ENCODE results near the gene INO80.

INO80 gene

DNA sequence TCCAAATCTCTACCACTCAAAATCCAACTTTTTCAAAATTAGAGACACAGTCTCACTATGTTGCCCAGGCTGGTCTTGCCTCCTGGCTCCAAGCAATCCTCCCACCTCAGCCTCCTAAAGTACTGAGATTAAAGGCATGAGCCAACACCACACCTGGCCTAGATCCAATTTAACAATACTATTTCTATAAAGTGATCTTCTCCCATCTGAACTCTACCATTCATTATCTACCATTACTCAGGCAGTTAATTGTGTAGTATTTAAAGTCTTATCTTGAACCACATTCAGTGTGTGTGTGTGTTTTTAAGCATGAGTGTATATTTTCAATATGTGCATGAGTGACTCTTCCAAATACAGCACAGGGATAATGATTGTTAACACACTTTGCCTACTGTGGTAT is 77.0 kb downstream of the INO80 start:
- no peaks in the 10 kb centered on the region for H3K9me3 ChIP-seq (ENCODE audit: low read length)
- peaks cover 19% of the 10 kb centered on the region for H3K36me3 ChIP-seq (ENCODE audit: insufficient read depth, low read length)
- no peak overlapping the region for H3K4me3 ChIP-seq (ENCODE audit: low read depth in 1 of 2, low read length in 2 of 2)
- H3K9ac ChIP-seq (ENCODE audit: low read length): no peak overlapping the region
- H3K27ac ChIP-seq (ENCODE audit: low read depth, low read length): no peak overlapping the region
- no peaks in the 10 kb centered on the region for H3K27me3 ChIP-seq (ENCODE audit: control insufficient read depth in 1 of 2, insufficient read depth in 2 of 2, low read length in 2 of 2)
- no peaks in the 10 kb centered on the region for H3K4me1 ChIP-seq (ENCODE audit: insufficient read depth, low read length)

DNA sequence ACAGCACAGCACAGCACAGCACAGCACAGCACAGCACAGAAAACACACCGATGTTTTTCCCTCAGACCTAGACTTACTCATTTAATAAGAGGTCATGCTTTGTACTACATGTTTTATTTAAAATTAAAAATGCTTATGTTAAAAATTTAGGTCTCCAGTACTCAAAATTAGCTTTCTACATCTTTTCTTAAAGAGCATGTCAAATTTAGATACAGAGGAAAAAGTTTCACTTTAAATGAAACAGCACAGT is 84.1 kb downstream of the INO80 start:
- Histone ChIP-seq H3K9ac (ENCODE audit: low read length) (no peak overlapping the region), H3K36me3 (ENCODE audit: insufficient read depth, low read length) (peaks cover 12% of the 10 kb centered on the region), H3K27ac (ENCODE audit: low read depth, low read length) (no peak overlapping the region), H3K27me3 (ENCODE audit: control insufficient read depth in 1 of 2, insufficient read depth in 2 of 2, low read length in 2 of 2) (no peaks in the 10 kb centered on the region), H3K4me1 (ENCODE audit: insufficient read depth, low read length) (no peaks in the 10 kb centered on the region), H3K4me3 (ENCODE audit: low read depth in 1 of 2, low read length in 2 of 2) (no peak overlapping the region), H3K9me3 (ENCODE audit: low read length) (no peaks in the 10 kb centered on the region)

DNA sequence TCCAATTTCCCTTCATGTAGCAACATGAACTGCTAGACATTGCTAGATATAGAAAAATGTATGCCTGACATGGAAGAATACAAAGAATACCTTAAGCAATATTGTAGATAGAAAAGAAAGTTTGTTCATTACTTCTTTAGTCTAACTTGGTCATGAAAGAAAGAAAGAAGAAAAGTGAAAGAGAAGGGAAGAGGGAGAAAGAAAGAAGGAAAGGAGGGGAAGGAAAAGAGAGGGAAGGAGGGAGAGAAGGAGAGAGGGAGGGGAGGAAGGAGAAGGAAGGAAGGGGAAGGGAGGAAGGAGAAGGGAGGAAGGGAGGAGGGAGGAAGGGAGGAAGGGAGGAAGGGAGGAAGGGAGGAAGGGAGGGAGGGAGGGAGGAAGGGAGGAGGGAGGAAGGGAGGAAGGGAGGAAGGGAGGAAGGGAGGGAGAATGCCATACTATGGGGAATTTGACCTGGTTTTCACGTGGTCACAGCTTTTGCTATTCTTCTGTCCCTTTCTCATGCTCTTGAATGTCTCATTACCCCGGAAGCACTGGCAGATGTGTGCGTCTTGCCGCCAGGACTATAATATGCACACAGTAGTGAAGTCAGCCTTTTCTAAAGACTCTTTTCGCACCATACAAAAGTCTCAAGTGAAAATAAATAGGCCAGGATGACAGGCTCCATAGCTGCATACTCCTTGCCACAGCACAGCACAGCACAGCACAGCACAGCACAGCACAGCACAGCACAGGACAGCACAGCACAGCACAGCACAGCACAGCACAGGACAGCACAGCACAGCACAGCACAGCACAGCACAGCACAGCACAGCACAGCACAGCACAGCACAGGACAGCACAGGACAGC is 84.6 kb downstream of the INO80 start:
- Histone ChIP-seq H3K9me3 (ENCODE audit: low read length) (no peaks in the 10 kb centered on the region), H3K27me3 (ENCODE audit: control insufficient read depth in 1 of 2, insufficient read depth in 2 of 2, low read length in 2 of 2) (no peaks in the 10 kb centered on the region), H3K4me1 (ENCODE audit: insufficient read depth, low read length) (no peaks in the 10 kb centered on the region), H3K4me3 (ENCODE audit: low read depth in 1 of 2, low read length in 2 of 2) (no peak overlapping the region), H3K27ac (ENCODE audit: low read depth, low read length) (no peak overlapping the region), H3K36me3 (ENCODE audit: insufficient read depth, low read length) (peaks cover 13% of the 10 kb centered on the region), H3K9ac (ENCODE audit: low read length) (no peak overlapping the region)

DNA sequence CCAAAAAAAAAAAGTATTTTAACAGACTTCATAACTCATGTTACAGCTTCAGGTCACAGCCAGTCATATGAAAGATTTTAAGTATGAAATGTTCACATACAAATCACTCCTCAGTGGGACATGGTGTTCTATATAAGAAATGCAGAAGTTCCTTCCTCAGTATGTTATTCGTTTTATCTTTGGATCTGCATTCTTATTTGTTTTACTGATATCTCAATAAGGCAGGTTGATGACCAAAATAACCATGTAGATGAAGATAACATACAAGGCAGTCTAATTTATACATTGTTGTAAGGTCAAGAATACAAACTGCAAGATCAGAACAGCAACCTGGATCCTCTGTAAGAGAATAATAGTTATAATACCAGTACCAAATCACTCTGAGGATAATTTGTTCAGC is 87.2 kb downstream of the INO80 start:
- no peak overlapping the region for H3K9ac ChIP-seq (ENCODE audit: low read length)

DNA sequence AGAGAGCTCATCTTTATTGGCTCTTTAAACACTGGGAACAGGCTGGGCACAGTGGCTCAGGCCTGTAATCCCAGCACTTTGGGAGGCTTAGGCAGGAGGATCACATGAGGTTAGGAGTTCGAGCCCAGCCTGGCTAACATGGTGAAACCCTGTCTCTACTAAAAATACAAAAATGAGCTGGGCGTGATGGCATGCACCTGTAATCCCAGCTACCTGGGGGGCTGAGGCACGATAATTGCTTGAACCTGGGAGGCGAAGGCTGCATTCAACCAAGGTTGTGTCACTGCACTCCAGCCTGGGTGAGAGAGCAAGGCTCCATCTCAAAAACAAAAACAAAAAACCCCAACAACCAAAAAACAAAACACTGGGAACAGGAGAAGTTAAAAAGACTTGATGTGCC is 90.7 kb downstream of the INO80 start:
- H3K9ac ChIP-seq (ENCODE audit: low read length): no peak overlapping the region
- H3K4me3 ChIP-seq (ENCODE audit: low read depth in 1 of 2, low read length in 2 of 2): no peak overlapping the region
- no peaks in the 10 kb centered on the region for H3K27me3 ChIP-seq (ENCODE audit: control insufficient read depth in 1 of 2, insufficient read depth in 2 of 2, low read length in 2 of 2)
- no peak overlapping the region for H3K27ac ChIP-seq (ENCODE audit: low read depth, low read length)
- no peaks in the 10 kb centered on the region for H3K9me3 ChIP-seq (ENCODE audit: low read length)
- H3K4me1 ChIP-seq (ENCODE audit: insufficient read depth, low read length): peaks cover 14% of the 10 kb centered on the region
- peaks cover 26% of the 10 kb centered on the region for H3K36me3 ChIP-seq (ENCODE audit: insufficient read depth, low read length)

More for the DNA sequence above, 87.2 kb downstream of the INO80 start:
- no peak overlapping the region for H3K27ac ChIP-seq (ENCODE audit: low read depth, low read length)
- peaks cover 22% of the 10 kb centered on the region for H3K36me3 ChIP-seq (ENCODE audit: insufficient read depth, low read length)
- no peaks in the 10 kb centered on the region for H3K27me3 ChIP-seq (ENCODE audit: control insufficient read depth in 1 of 2, insufficient read depth in 2 of 2, low read length in 2 of 2)
- H3K4me3 ChIP-seq (ENCODE audit: low read depth in 1 of 2, low read length in 2 of 2): no peak overlapping the region
- no peaks in the 10 kb centered on the region for H3K9me3 ChIP-seq (ENCODE audit: low read length)
- H3K4me1 ChIP-seq (ENCODE audit: insufficient read depth, low read length): peaks cover 13% of the 10 kb centered on the region

DNA sequence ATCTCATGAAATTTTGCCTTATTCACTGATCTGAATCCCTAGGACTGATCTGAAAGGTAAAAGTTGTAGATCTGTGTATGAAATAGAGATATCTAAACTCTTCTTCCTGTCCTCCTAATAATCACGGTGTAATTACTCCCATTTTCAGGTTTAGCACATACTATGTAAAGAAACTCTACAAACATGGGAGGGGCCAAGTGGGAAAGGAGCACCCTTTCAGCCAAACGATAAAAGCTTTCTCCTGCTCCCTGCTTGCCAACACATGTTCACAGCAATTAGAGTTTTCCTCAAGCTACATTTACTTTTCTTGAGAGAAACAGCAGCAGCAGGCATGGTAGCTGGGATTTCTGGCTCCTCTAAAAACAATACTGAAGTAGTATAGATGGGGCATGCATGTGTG is 91.2 kb downstream of the INO80 start:
- H3K27me3 ChIP-seq (ENCODE audit: control insufficient read depth in 1 of 2, insufficient read depth in 2 of 2, low read length in 2 of 2): no peaks in the 10 kb centered on the region
- H3K36me3 ChIP-seq (ENCODE audit: insufficient read depth, low read length): peaks cover 25% of the 10 kb centered on the region
- H3K4me1 ChIP-seq (ENCODE audit: insufficient read depth, low read length): peaks cover 14% of the 10 kb centered on the region
- peak overlapping the region; percentile 25 for H3K27ac ChIP-seq (ENCODE audit: low read depth, low read length)
- H3K9me3 ChIP-seq (ENCODE audit: low read length): no peaks in the 10 kb centered on the region
- H3K4me3 ChIP-seq (ENCODE audit: low read depth in 1 of 2, low read length in 2 of 2): no peak overlapping the region
- peak overlapping the region; percentile 13 for H3K9ac ChIP-seq (ENCODE audit: low read length)

DNA sequence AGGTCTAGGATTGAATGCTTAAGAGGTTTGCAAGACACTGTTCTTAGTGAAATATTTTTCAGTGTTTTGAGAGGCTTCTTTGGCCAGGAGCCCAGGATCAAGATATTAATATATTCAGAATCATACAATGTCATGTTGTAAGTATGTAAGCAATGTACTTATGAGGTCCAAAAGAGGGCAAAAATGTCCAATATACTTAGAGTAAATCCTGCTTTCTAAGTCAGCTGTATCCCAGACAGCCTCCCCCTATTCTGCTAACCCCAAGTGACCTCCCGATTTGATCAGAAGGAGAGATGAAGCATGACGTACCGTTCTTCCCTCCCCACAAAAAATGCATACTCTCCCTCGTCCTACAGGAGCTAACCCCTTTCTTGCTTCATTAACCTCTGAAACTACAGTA is 91.9 kb downstream of the INO80 start:
- Histone ChIP-seq H3K36me3 (ENCODE audit: insufficient read depth, low read length) (peaks cover 24% of the 10 kb centered on the region), H3K27ac (ENCODE audit: low read depth, low read length) (peak overlapping the region; percentile 25), H3K9me3 (ENCODE audit: low read length) (no peaks in the 10 kb centered on the region), H3K4me1 (ENCODE audit: insufficient read depth, low read length) (peaks cover 14% of the 10 kb centered on the region), H3K27me3 (ENCODE audit: control insufficient read depth in 1 of 2, insufficient read depth in 2 of 2, low read length in 2 of 2) (no peaks in the 10 kb centered on the region), H3K4me3 (ENCODE audit: low read depth in 1 of 2, low read length in 2 of 2) (no peak overlapping the region), H3K9ac (ENCODE audit: low read length) (peak overlapping the region; percentile 13)

DNA sequence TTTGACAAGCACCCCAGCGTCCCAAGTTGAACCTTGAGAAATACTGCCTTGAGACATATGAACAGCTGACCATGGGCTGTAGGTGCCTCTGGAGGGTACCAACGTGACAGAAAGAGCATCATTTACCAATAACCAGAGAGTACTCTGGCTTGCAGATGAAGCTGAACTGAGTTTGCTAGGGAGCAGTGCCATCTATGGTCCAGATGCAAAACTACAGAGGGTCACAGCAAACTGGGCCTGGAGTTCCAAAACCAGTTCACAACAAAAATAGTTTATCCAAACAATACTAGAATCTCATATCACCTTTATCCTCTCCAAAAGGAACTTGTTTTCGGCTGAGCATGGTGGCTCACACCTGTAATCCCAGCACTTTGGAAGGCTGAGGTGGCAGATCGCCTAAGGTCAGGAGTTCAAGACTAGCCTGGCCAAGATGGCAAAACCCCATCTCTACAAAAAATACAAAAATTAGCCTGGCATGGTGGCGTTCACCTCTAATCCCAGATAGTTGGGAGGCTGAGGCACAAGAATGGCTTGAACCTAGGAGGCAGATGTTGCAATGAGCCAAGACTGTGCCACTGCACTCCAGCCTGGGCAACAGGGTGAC is 93.5 kb downstream of the INO80 start:
- peaks cover 29% of the 10 kb centered on the region for H3K36me3 ChIP-seq (ENCODE audit: insufficient read depth, low read length)
- H3K27me3 ChIP-seq (ENCODE audit: control insufficient read depth in 1 of 2, insufficient read depth in 2 of 2, low read length in 2 of 2): no peaks in the 10 kb centered on the region
- H3K4me1 ChIP-seq (ENCODE audit: insufficient read depth, low read length): peaks cover 14% of the 10 kb centered on the region
- no peak overlapping the region for H3K4me3 ChIP-seq (ENCODE audit: low read depth in 1 of 2, low read length in 2 of 2)
- H3K9me3 ChIP-seq (ENCODE audit: low read length): no peaks in the 10 kb centered on the region
- H3K9ac ChIP-seq (ENCODE audit: low read length): no peak overlapping the region
- no peak overlapping the region for H3K27ac ChIP-seq (ENCODE audit: low read depth, low read length)

DNA sequence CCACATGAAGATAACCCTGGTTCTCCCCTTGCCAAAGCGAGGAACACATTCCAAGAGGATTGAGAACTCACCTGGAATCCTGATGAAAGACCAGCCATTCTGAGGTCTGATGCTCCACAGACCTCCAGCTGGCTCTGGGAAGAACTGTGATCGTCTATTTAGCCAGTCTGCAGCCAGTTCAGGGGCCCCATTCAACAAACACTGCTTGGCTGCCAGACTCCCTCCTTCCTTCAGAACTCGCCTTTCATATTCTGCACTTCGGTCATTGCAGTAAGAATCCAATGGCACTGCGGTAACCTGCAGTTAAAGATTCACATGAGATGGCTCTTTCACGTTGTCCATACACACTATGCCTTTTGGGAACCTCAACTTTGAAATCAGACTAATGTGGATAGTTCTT is 95.3 kb downstream of the INO80 start:
- Histone ChIP-seq H3K9me3 (ENCODE audit: low read length) (no peaks in the 10 kb centered on the region), H3K9ac (ENCODE audit: low read length) (no peak overlapping the region), H3K4me3 (ENCODE audit: low read depth in 1 of 2, low read length in 2 of 2) (no peak overlapping the region), H3K27ac (ENCODE audit: low read depth, low read length) (no peak overlapping the region), H3K27me3 (ENCODE audit: control insufficient read depth in 1 of 2, insufficient read depth in 2 of 2, low read length in 2 of 2) (no peaks in the 10 kb centered on the region), H3K36me3 (ENCODE audit: insufficient read depth, low read length) (peaks cover 32% of the 10 kb centered on the region), H3K4me1 (ENCODE audit: insufficient read depth, low read length) (peaks cover 14% of the 10 kb centered on the region)

DNA sequence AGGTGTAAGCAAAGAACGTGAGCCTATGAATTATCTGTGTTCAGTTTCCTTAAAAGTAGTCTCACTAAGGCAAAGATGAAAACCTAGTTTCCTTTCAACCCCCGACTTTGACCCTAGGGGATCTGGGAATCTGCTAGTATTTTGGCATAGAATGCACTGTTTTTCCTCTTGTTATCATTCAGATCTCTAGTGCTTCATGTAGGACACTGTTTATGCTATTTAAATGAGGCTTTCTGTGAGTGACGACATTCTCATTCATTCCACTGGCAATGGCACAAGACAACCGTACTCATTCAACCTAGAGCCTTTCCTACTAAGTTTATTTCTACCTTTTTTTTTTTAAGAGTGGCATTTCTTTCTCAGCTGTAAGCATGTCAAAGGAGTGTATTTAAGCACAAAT is 95.8 kb downstream of the INO80 start:
- H3K36me3 ChIP-seq (ENCODE audit: insufficient read depth, low read length): peaks cover 32% of the 10 kb centered on the region
- no peak overlapping the region for H3K27ac ChIP-seq (ENCODE audit: low read depth, low read length)
- no peak overlapping the region for H3K9ac ChIP-seq (ENCODE audit: low read length)
- H3K4me1 ChIP-seq (ENCODE audit: insufficient read depth, low read length): peaks cover 14% of the 10 kb centered on the region
- H3K4me3 ChIP-seq (ENCODE audit: low read depth in 1 of 2, low read length in 2 of 2): no peak overlapping the region
- no peaks in the 10 kb centered on the region for H3K27me3 ChIP-seq (ENCODE audit: control insufficient read depth in 1 of 2, insufficient read depth in 2 of 2, low read length in 2 of 2)
- no peaks in the 10 kb centered on the region for H3K9me3 ChIP-seq (ENCODE audit: low read length)

DNA sequence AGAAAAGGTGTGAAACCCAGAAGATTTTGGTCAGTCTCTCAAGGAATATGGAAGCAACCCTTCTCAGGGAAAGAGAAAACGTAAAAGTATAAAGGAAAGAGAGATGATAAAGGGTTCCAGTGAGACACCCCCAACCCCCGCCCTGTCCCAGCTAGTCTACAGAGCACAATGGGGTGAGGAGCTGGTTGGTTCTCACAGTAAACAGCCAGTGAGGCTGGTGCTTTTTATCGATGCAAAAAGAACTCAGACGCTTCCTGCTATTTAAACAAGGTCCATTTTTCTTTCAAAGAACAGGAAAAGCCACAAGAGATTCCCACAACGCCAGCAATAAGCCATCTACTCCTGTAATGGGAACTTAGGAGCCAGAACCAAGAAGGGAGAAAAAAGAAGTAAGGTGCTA is 96.9 kb downstream of the INO80 start:
- no peak overlapping the region for H3K27ac ChIP-seq (ENCODE audit: low read depth, low read length)
- no peaks in the 10 kb centered on the region for H3K9me3 ChIP-seq (ENCODE audit: low read length)
- peaks cover 4% of the 10 kb centered on the region for H3K4me1 ChIP-seq (ENCODE audit: insufficient read depth, low read length)
- peaks cover 42% of the 10 kb centered on the region for H3K36me3 ChIP-seq (ENCODE audit: insufficient read depth, low read length)
- H3K4me3 ChIP-seq (ENCODE audit: low read depth in 1 of 2, low read length in 2 of 2): no peak overlapping the region
- no peaks in the 10 kb centered on the region for H3K27me3 ChIP-seq (ENCODE audit: control insufficient read depth in 1 of 2, insufficient read depth in 2 of 2, low read length in 2 of 2)
- H3K9ac ChIP-seq (ENCODE audit: low read length): no peak overlapping the region

DNA sequence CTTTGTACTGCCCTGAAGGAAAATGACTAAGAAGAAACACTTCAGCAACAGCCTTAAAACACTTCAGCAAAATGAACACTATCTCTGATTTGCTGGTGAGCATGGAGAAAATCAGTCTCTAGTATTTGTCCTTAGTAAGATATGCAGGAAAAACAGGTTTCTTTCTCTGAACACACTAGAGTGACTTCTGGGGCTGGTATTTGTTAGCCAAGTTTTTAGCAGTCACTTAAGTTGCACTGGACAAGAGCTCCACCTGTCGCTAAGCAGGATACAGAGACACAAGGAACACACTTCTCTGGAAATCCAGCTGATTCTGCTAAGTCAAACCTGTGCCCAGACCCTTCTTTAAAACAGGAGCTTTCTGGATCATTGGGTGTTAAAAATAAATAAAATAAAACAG is 97.5 kb downstream of the INO80 start:
- H3K4me1 ChIP-seq (ENCODE audit: insufficient read depth, low read length): no peaks in the 10 kb centered on the region
- no peak overlapping the region for H3K27ac ChIP-seq (ENCODE audit: low read depth, low read length)
- peaks cover 43% of the 10 kb centered on the region for H3K36me3 ChIP-seq (ENCODE audit: insufficient read depth, low read length)
- no peak overlapping the region for H3K9ac ChIP-seq (ENCODE audit: low read length)
- no peaks in the 10 kb centered on the region for H3K9me3 ChIP-seq (ENCODE audit: low read length)
- no peaks in the 10 kb centered on the region for H3K27me3 ChIP-seq (ENCODE audit: control insufficient read depth in 1 of 2, insufficient read depth in 2 of 2, low read length in 2 of 2)
- H3K4me3 ChIP-seq (ENCODE audit: low read depth in 1 of 2, low read length in 2 of 2): no peak overlapping the region

Measured in muscle layer of colon (tissue), 2 donors.